Stimulated activated CD8-positive, alpha-beta memory T cell treated with anti-CD3 and anti-CD28 coated beads, Interleukin-7, amount 100 ng/mL, for 48 hours (primary cell): ENCODE data around the gene EXOSC2.

Source experiments
- DNase-seq, 2 donors: peaks; one replicate each; pipeline ENCODE4 v3.0.0-alpha.2; 2020; ENCODE audit warnings: low read depth in 1 of 2; ENCODE audit errors: extremely low read depth in 1 of 2

EXOSC2 gene

GRCh38 chr9:130693426-130694191 lies at the start of gene EXOSC2:
Gene EXOSC2, plus strand, starts transcription at chr9:130693780. Its CDS starts 12 bp downstream, at chr9:130693792.
- peak; percentile 96 to 99 for DNase-seq

- DNase-seq, result no peak
Measured at GRCh38 chr9:130651221-130651620, 42.4 kb upstream of the EXOSC2 start.

GRCh38 chr9:130651752-130652151 lies 41.8 kb upstream of the EXOSC2 start:
- no peak for DNase-seq

GRCh38 chr9:130654879-130655278 lies 38.7 kb upstream of the EXOSC2 start:
- no peak for DNase-seq

GRCh38 chr9:130658893-130659698 lies 34.5 kb upstream of the EXOSC2 start:
- no peak for DNase-seq

GRCh38 chr9:130659699-130660248 lies 33.8 kb upstream of the EXOSC2 start:
- DNase-seq, result no peak

- DNase-seq, result no peak
Measured at GRCh38 chr9:130660326-130660682, 33.3 kb upstream of the EXOSC2 start.

- DNase-seq, result no peak
Measured at GRCh38 chr9:130660683-130661450, 32.7 kb upstream of the EXOSC2 start.

GRCh38 chr9:130661451-130662098 lies 32.0 kb upstream of the EXOSC2 start:
- DNase-seq, result no peak

GRCh38 chr9:130662099-130662969 lies 31.2 kb upstream of the EXOSC2 start:
- no peak for DNase-seq

GRCh38 chr9:130662970-130663257 lies 30.7 kb upstream of the EXOSC2 start:
- no peak for DNase-seq

- no peak for DNase-seq
Measured at GRCh38 chr9:130663258-130663976, 30.2 kb upstream of the EXOSC2 start.

- DNase-seq, result no peak
Measured at GRCh38 chr9:130663977-130664250, 29.7 kb upstream of the EXOSC2 start.

- DNase-seq, result no peak
Measured at GRCh38 chr9:130664251-130665028, 29.1 kb upstream of the EXOSC2 start, which contains the start of gene PRDM12. Gene PRDM12, plus strand, starts transcription at chr9:130664594. Its CDS starts 60 bp downstream, at chr9:130664654.

GRCh38 chr9:130665029-130665430 lies 28.6 kb upstream of the EXOSC2 start:
- DNase-seq, result no peak

GRCh38 chr9:130665431-130666392 lies 27.9 kb upstream of the EXOSC2 start:
- DNase-seq, result no peak

GRCh38 chr9:130666393-130667119 lies 27.0 kb upstream of the EXOSC2 start:
- DNase-seq, result no peak
